ENCODE results near the gene TRABD. TPM values are rescaled to one million over a fixed set of nuclear protein-coding genes. Genes with fewer than 3 reads are reported as not detected.

The TRABD gene
- total RNA-seq, 4 donors from 2014 or later = 10.8 to 30.5 (median 17.8) TPM

GRCh38 chr22:50218153-50218995, 32.7 kb downstream of the TRABD start:
- TF ChIP-seq CTCF (IDR thresholded peaks at IDR 0.05; ENCODE audit: low read depth) = no peak

DNA sequence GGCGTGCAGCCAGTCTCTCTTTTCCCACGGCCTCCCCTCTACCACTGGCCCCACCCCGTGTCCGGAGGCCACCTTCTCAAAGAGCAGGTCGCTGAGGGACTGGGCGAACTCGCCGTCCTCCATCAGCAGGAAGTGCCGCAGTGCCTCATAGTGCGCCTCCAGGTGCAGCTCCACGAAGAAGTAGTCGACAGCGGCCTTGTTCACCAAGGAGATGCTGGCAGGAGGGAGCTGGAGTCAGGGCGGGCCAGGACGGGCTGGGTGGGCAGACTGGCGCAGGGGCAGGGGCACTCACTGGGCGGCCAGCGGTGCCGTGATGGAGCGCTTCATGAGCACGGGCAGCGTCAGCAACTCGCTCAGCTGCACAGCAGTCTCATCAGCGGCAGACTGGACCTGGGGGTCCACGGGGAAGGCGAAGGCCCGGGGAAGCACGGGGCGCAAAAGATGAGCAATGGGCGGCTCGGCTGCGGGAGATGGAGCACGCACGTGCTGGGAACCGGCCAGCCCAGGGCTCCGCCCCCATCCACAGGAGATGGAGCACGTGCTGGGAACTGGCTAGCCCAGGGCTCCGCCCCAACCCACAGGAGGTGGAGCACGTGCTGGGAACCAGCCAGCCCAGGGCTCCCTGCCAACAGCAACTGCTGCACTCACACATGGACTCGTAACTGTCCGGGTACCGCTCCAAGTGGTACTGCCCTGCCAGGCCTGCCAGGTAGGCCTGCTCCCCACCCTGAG, 33.4 kb downstream of the TRABD start:
- TF ChIP-seq CTCF (IDR thresholded peaks at IDR 0.05; ENCODE audit: low read depth) = no peak

- TF ChIP-seq CTCF (IDR thresholded peaks at IDR 0.05; ENCODE audit: low read depth) = no peak
Observed at GRCh38 chr22:50219800-50220602, 34.3 kb downstream of the TRABD start.

GRCh38 chr22:50220603-50221409, 35.1 kb downstream of the TRABD start:
- TF ChIP-seq CTCF (IDR thresholded peaks at IDR 0.05; ENCODE audit: low read depth) = no peak

DNA sequence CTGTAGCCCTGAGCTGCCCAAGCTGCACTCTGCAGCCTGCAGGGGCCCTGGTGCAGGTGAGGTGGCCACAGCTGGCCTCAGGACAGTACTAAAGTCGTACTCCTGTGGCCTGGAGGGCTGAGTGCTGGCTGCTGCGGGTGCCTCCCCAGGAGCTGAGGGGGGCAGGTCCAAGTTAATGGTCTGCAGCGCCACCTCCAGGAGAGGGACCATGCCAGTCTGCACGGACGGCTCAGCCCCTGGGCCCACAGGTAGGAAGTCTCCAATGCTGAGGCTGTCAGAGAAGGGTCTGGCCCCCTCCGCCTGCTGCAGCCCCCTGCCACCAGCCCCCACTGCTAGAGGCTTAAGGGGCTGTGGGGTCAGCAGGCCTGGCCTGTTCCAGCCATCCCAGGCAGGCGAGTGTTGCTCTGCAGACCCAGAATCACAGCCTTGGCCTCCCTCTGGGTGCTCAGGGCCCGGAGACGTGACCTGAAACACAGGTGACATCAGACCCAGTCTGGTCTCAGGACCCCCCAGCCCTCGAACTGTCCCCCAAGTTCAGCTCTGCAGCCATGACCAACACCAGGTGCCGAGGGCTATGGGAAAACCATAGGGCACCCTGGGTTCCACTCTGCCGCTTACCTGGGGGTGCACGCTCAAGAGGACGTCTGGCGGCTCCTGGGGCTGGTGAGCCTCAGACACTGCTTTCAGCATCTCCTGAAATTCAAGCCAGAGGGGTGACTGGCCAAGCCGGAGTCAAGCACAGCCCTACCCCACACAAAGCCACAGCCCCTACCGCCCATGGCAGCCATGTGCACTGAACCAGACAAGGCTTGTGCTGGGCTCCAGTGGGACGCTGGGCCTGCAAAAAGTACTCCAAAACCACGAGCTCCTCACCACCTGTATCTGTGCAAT, 35.9 kb downstream of the TRABD start:
- no peak for TF ChIP-seq CTCF (IDR thresholded peaks at IDR 0.05; ENCODE audit: low read depth)

- TF ChIP-seq CTCF (IDR thresholded peaks at IDR 0.05; ENCODE audit: low read depth) = no peak
Observed at GRCh38 chr22:50222508-50222907, 36.8 kb downstream of the TRABD start.

All from subcutaneous adipose tissue (tissue), 4 donors.